A673 (cell line): ENCODE results near the gene CARMIL1. TPM values are rescaled to one million over a fixed set of nuclear protein-coding genes. Genes with fewer than 3 reads are reported as not detected.

Experiments
- BruUV-seq: library from RNA; stranded (reverse); fragments of 400-500 nt; replicated peaks from 2 replicates; lab custom pipeline; 2021; lab: Mats Ljungman, UMichigan
- CTCF ChIA-PET: fragments of 300-600 bp; sonication (Branson Sonifier 250); formaldehyde crosslinking; loops from one replicate; lab custom pipeline; 2022; ENCODE audit warnings: antibody characterized with exemption; lab: Charles Lee
- POLR2A ChIA-PET: fragments of 300-600 bp; sonication (Branson Sonifier 250); formaldehyde crosslinking; loops from one replicate; lab custom pipeline; 2022; ENCODE audit warnings: antibody characterized with exemption; ENCODE audit not compliant: low non-redundant PET; lab: Charles Lee
- DNase-seq: peaks from one replicate; pipeline ENCODE4 v3.0.0-alpha.2; 2015; ENCODE audit warnings: low spot score
- H3K27ac ChIP-seq: fragments of 200-600 bp; sonication (generic); 2 replicates; pipeline ENCODE4 v1.5.1; 2016; ENCODE audit warnings: mixed run types, low read depth, mild to moderate bottlenecking, mixed read lengths, antibody characterized with exemption, low read length; ENCODE audit not compliant: poor library complexity, severe bottlenecking
- H3K27me3 ChIP-seq: fragments of 200-600 bp; sonication (generic); replicated peaks from 2 replicates; pipeline ENCODE4 v1.6.1; 2017; ENCODE audit warnings: mixed run types, low read depth, mild to moderate bottlenecking, mixed read lengths, antibody characterized with exemption, low read length; ENCODE audit not compliant: insufficient read depth, poor library complexity
- H3K36me3 ChIP-seq: fragments of 200-600 bp; sonication (generic); 2 replicates; pipeline ENCODE4 v1.6.1; 2016; ENCODE audit warnings: mixed run types, mild to moderate bottlenecking, mixed read lengths, antibody characterized with exemption, low read length; ENCODE audit not compliant: insufficient read depth, poor library complexity, severe bottlenecking
- H3K4me1 ChIP-seq: fragments of 200-600 bp; sonication (generic); 2 replicates; pipeline ENCODE4 v1.6.1; 2017; ENCODE audit warnings: mixed run types, mild to moderate bottlenecking, mixed read lengths, antibody characterized with exemption, low read length; ENCODE audit not compliant: insufficient read depth, poor library complexity, severe bottlenecking
- H3K4me3 ChIP-seq: fragments of 200-600 bp; sonication (generic); 2 replicates; pipeline ENCODE4 v1.5.1; 2016; ENCODE audit warnings: low read depth, mixed run types, mild to moderate bottlenecking, mixed read lengths, low read length; ENCODE audit not compliant: poor library complexity, severe bottlenecking
- H3K9me3 ChIP-seq: fragments of 200-600 bp; sonication (generic); 2 replicates; pipeline ENCODE4 v1.6.1; 2016; ENCODE audit warnings: mixed run types, low read depth, mild to moderate bottlenecking, mixed read lengths, antibody characterized with exemption, low read length; ENCODE audit not compliant: poor library complexity, severe bottlenecking
- EZH2 ChIP-seq: fragments of 200-600 bp; sonication (generic); IDR thresholded peaks from 2 replicates; pipeline ENCODE4 v1.6.1; 2017; ENCODE audit warnings: borderline replicate concordance, low read depth, mild to moderate bottlenecking, mixed read lengths, antibody characterized with exemption, low read length; ENCODE audit not compliant: poor library complexity, severe bottlenecking
- intact Hi-C: fragments of 100-400 bp; cut with micrococcal nuclease; formaldehyde crosslinking; loops from one replicate; pipeline ENCODE4 v1.10.0; 2022; ENCODE audit not compliant: unreplicated experiment
- total RNA-seq: library from RNA; stranded (reverse); gene quantifications from 2 replicates; pipeline ENCODE4 v1.2.3, GENCODE V29; 2021
- TF ChIP-seq, protein P1 (sequence below): fragments of 300-800, 200-600 bp; sonication (generic); conservative IDR thresholded peaks from 2 replicates; pipeline ENCODE4 v1.5.1; 2017; ENCODE audit warnings: low read depth, mild to moderate bottlenecking, antibody characterized with exemption, low read length, moderate library complexity, mixed read lengths

Gene CARMIL1
- total RNA-seq, 1 experiment from 2014 or later: 7.2 TPM

DNA sequence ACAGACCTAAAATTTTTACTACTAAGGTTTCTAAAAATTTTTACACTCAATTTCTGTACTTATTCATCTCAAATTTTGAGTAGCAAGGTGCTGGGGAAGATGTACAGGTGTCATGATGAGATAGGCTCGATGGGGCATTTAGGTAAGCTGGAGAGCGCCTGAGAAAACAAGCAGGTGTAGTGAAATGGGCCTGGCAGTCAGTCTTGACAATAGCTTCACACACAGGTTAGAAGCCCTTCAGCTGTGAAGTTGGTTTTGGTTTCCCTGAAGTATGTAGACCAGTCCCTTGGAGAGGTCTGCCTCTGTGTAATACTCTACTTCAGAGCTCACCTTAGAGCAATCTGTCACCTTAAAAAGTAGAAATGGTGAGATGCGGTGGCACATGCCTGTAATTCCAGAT, 228.9 kb downstream of the CARMIL1 start:
- Histone ChIP-seq H3K4me1 (peaks cover 8% of the 10 kb centered on the region), H3K27ac (no peak overlapping the region), H3K9me3 (no peaks in the 10 kb centered on the region), H3K36me3 (no peaks in the 10 kb centered on the region), H3K4me3 (no peak overlapping the region), H3K27me3 (no peaks in the 10 kb centered on the region)
- POLR2A ChIA-PET: no interaction called here
- no peak for DNase-seq
- intact Hi-C loops: no loop called here
- BruUV-seq: no TSS peak
- no peak for TF ChIP-seq EZH2
- TF ChIP-seq, protein P1, sequence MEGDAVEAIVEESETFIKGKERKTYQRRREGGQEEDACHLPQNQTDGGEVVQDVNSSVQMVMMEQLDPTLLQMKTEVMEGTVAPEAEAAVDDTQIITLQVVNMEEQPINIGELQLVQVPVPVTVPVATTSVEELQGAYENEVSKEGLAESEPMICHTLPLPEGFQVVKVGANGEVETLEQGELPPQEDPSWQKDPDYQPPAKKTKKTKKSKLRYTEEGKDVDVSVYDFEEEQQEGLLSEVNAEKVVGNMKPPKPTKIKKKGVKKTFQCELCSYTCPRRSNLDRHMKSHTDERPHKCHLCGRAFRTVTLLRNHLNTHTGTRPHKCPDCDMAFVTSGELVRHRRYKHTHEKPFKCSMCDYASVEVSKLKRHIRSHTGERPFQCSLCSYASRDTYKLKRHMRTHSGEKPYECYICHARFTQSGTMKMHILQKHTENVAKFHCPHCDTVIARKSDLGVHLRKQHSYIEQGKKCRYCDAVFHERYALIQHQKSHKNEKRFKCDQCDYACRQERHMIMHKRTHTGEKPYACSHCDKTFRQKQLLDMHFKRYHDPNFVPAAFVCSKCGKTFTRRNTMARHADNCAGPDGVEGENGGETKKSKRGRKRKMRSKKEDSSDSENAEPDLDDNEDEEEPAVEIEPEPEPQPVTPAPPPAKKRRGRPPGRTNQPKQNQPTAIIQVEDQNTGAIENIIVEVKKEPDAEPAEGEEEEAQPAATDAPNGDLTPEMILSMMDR: no peak
- CTCF ChIA-PET: no interaction called here

DNA sequence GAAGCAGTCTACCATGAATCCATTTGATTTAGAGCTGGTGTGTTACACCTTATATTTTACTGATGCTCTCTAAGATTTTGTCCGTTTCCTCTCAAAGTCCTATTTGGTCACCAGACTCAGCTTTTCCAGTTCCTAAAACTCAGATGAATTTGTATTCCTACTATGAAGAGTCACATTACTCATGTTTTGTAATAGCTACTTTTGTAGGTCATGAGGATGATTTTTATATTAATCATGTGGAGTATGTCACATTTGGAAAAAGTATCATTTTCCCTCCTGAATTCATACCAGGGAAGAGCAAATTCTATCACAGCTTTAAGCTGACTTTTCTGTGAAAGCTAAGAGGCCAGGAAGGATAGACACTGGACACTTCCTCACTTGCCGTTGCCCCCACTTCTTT, 232.2 kb downstream of the CARMIL1 start:
- TF ChIP-seq, protein P1: no peak
- TF ChIP-seq EZH2: no peak
- DNase-seq: no peak
- H3K9me3 ChIP-seq: no peaks in the 10 kb centered on the region
- no peaks in the 10 kb centered on the region for H3K27me3 ChIP-seq
- ChIA-PET CTCF (no interaction called here), POLR2A (no interaction called here)
- no peak overlapping the region for H3K4me3 ChIP-seq
- no peaks in the 10 kb centered on the region for H3K4me1 ChIP-seq
- intact Hi-C loops: no loop called here
- no TSS peak for BruUV-seq
- no peaks in the 10 kb centered on the region for H3K36me3 ChIP-seq
- no peak overlapping the region for H3K27ac ChIP-seq

DNA sequence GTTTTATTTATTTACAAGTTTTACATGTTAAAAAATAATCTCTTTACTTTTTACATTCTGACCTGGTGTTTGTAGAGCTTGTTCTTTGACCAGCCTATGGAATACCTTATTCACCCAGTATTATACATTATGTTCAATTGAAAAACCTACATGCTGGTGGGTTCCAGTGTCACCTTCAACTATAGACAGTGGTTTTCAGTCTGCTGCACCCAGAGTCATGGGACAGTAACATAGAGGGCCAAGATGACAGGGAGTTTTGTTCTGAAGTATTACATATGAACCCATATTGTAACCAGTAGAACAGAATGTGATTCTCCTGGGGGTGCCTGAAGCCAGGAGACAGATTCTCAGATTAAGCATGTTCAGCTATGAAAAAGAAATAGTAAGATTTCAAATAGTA, 233.4 kb downstream of the CARMIL1 start:
- no peaks in the 10 kb centered on the region for H3K4me1 ChIP-seq
- intact Hi-C loops: no loop called here
- no peak overlapping the region for H3K27ac ChIP-seq
- no peak for TF ChIP-seq EZH2
- TF ChIP-seq, protein P1: no peak
- CTCF ChIA-PET: no interaction called here
- no TSS peak for BruUV-seq
- DNase-seq: no peak
- H3K9me3 ChIP-seq: no peaks in the 10 kb centered on the region
- no peaks in the 10 kb centered on the region for H3K27me3 ChIP-seq
- H3K36me3 ChIP-seq: no peaks in the 10 kb centered on the region
- POLR2A ChIA-PET: no interaction called here
- no peak overlapping the region for H3K4me3 ChIP-seq
